ENCODE data around the gene EPHA6.
"Not testable (repeated sequence)": the region's sequence is repeated elsewhere in the genome, so short reads cannot be mapped to it uniquely, and the experiment has no call there.

The EPHA6 gene

GRCh38 chr3:96869316-96869715 is 54.9 kb downstream of the EPHA6 start:
- CTCF ChIA-PET: interaction anchor here (0.6 kb wide), 1 partner anchor 167 kb away, joined by 3 read pairs; no protein-coding TSS in a partner anchor

GRCh38 chr3:96877510-96877909 is 63.1 kb downstream of the EPHA6 start:
- DNase-seq (ENCODE audit: low spot score): no peak
- TF ChIP-seq, protein P1, sequence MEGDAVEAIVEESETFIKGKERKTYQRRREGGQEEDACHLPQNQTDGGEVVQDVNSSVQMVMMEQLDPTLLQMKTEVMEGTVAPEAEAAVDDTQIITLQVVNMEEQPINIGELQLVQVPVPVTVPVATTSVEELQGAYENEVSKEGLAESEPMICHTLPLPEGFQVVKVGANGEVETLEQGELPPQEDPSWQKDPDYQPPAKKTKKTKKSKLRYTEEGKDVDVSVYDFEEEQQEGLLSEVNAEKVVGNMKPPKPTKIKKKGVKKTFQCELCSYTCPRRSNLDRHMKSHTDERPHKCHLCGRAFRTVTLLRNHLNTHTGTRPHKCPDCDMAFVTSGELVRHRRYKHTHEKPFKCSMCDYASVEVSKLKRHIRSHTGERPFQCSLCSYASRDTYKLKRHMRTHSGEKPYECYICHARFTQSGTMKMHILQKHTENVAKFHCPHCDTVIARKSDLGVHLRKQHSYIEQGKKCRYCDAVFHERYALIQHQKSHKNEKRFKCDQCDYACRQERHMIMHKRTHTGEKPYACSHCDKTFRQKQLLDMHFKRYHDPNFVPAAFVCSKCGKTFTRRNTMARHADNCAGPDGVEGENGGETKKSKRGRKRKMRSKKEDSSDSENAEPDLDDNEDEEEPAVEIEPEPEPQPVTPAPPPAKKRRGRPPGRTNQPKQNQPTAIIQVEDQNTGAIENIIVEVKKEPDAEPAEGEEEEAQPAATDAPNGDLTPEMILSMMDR (conservative IDR thresholded peaks at IDR 0.05; ENCODE audit: low read depth): no peak
- CTCF ChIA-PET: no interaction called here

More at GRCh38 chr3:96869316-96869715, 54.9 kb downstream of the EPHA6 start:
- POLR2A ChIA-PET (ENCODE audit: low non-redundant PET): no interaction called here
- no peak overlapping the region for H3K27ac ChIP-seq
- TF ChIP-seq, protein P1 (conservative IDR thresholded peaks at IDR 0.05; ENCODE audit: low read depth): no peak
- DNase-seq (ENCODE audit: low spot score): no peak

DNA sequence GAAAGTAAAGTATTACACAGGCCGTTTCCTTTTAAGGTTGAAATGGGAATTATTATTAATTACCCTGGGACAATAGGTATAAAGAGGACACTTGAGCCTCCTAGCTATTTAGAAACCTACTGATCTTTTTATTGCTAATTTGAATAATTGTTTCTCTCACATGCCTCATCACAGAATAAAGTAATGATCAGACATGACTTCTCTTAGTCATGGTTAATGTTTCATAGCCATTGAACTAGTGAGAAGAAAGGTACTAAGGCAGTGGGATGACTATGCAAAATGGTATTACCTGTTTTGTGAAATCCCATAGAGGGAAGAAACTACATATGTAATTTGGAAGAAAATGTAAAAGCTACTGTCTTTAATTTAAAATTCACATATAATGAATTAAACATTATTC is 85.6 kb downstream of the EPHA6 start:
- H3K27ac ChIP-seq: no peak overlapping the region
- ChIA-PET CTCF (interaction anchor here (0.7 kb wide), 1 partner anchor 694 kb away, joined by 3 read pairs; no protein-coding TSS in a partner anchor), POLR2A (ENCODE audit: low non-redundant PET) (no interaction called here)
- no peak for DNase-seq (ENCODE audit: low spot score)
- TF ChIP-seq, protein P1 (conservative IDR thresholded peaks at IDR 0.05; ENCODE audit: low read depth): no peak

More at GRCh38 chr3:96877510-96877909, 63.1 kb downstream of the EPHA6 start:
- POLR2A ChIA-PET (ENCODE audit: low non-redundant PET): no interaction called here
- H3K27ac ChIP-seq: no peak overlapping the region

GRCh38 chr3:96900566-96900965 is 86.2 kb downstream of the EPHA6 start:
- POLR2A ChIA-PET (ENCODE audit: low non-redundant PET): no interaction called here
- CTCF ChIA-PET: no interaction called here
- no peak for DNase-seq (ENCODE audit: low spot score)
- TF ChIP-seq, protein P1 (conservative IDR thresholded peaks at IDR 0.05; ENCODE audit: low read depth): no peak
- no peak overlapping the region for H3K27ac ChIP-seq

DNA sequence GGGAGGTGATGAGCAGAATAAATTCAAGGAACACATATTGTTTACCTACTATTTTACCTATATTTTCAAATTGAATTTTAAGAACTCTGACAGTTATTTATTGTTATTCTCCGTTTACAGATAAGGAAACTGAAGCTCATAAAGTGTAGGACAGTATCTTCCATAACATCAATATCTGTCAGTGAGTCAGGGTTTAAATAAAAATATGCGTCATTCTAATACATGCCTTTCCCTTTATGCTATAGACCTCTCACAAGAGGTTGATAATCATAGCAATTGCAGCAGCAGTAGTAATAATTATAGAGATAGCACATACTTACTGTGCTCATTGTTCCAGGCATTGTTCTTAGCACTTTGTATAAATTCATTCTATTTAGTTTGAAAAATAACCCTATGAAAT is 101.1 kb downstream of the EPHA6 start:
- ChIA-PET POLR2A (ENCODE audit: low non-redundant PET) (no interaction called here), CTCF (no interaction called here)
- no peak overlapping the region for H3K27ac ChIP-seq
- TF ChIP-seq, protein P1 (conservative IDR thresholded peaks at IDR 0.05; ENCODE audit: low read depth): no peak
- no peak for DNase-seq (ENCODE audit: low spot score)

GRCh38 chr3:96931119-96931862 is 116.9 kb downstream of the EPHA6 start:
- ChIA-PET POLR2A (ENCODE audit: low non-redundant PET) (no interaction called here), CTCF (no interaction called here)
- DNase-seq (ENCODE audit: low spot score): no peak

GRCh38 chr3:96942131-96942530 is 127.7 kb downstream of the EPHA6 start:
- POLR2A ChIA-PET (ENCODE audit: low non-redundant PET); DNase-seq (ENCODE audit: low spot score); CTCF ChIA-PET; H3K27ac ChIP-seq: not testable (repeated sequence)

More at GRCh38 chr3:96931119-96931862, 116.9 kb downstream of the EPHA6 start:
- H3K27ac ChIP-seq: no peak overlapping the region
- TF ChIP-seq, protein P1 (conservative IDR thresholded peaks at IDR 0.05; ENCODE audit: low read depth): no peak

Data from RWPE1 (cell line).